GM23338 (cell line): Measurements from ENCODE around the gene HMGCS2. TPM values are rescaled to one million over a fixed set of nuclear protein-coding genes. Genes with fewer than 3 reads are reported as not detected.

ENCODE experiments used
- ATAC-seq: fragments of 200-7000 bp; cut with Tn5 transposase; 3 replicates; pipeline ENCODE4 v1.9.1; 2020
- DNase-seq: peaks from one replicate; pipeline ENCODE4 v3.0.0-alpha.2; 2015; ENCODE audit warnings: low spot score
- H2AFZ ChIP-seq: fragments of 200-600 bp; sonication (generic); 2 replicates; pipeline ENCODE4 v1.8.0; 2016; ENCODE audit warnings: antibody characterized with exemption, mild to moderate bottlenecking, moderate library complexity
- H3F3A ChIP-seq: fragments of 200-600 bp; sonication (generic); replicated peaks from 2 replicates; pipeline ENCODE4 v1.8.0; 2017; ENCODE audit warnings: antibody characterized with exemption, mixed run types, low read depth
- H3K27ac ChIP-seq: fragments of 200-600 bp; sonication (generic); 2 replicates; pipeline ENCODE4 v1.6.1; 2016; ENCODE audit warnings: low read depth
- H3K27me3 ChIP-seq: fragments of 200-600 bp; sonication (generic); 2 replicates; pipeline ENCODE4 v1.8.0; 2016; ENCODE audit warnings: mild to moderate bottlenecking, mixed run types, moderate library complexity; ENCODE audit not compliant: insufficient read depth
- H3K36me3 ChIP-seq: fragments of 200-600 bp; sonication (generic); 2 replicates; pipeline ENCODE4 v1.8.0; 2016; ENCODE audit warnings: mild to moderate bottlenecking; ENCODE audit not compliant: insufficient read depth
- H3K4me1 ChIP-seq: fragments of 200-600 bp; sonication (generic); 2 replicates; pipeline ENCODE4 v1.8.0; 2016; ENCODE audit warnings: mild to moderate bottlenecking, moderate library complexity; ENCODE audit not compliant: insufficient read depth
- H3K4me2 ChIP-seq: fragments of 200-600 bp; sonication (generic); 2 replicates; pipeline ENCODE4 v1.7.1; 2017; ENCODE audit warnings: mixed run types
- H3K4me3 ChIP-seq: fragments of 200-600 bp; sonication (generic); 2 replicates; pipeline ENCODE4 v1.6.1; 2016; ENCODE audit warnings: mixed run types
- H3K79me2 ChIP-seq: fragments of 200-600 bp; sonication (generic); replicated peaks from 2 replicates; pipeline ENCODE4 v1.8.0; 2017; ENCODE audit warnings: mild to moderate bottlenecking; ENCODE audit not compliant: insufficient read depth
- H3K9me2 ChIP-seq: fragments of 200-600 bp; sonication (generic); 2 replicates; pipeline ENCODE4 v1.8.0; 2017; ENCODE audit not compliant: insufficient read depth
- H4K20me1 ChIP-seq: fragments of 200-600 bp; sonication (generic); replicated peaks from 2 replicates; pipeline ENCODE4 v1.8.0; 2017; ENCODE audit warnings: mild to moderate bottlenecking; ENCODE audit not compliant: insufficient read depth
- H3K27ac Mint-ChIP-seq: 2 replicates; pipeline ENCODE4 v1.8.0; 2020; ENCODE audit warnings: inconsistent platforms, mild to moderate bottlenecking, moderate library complexity, mixed read lengths
- H3K27me3 Mint-ChIP-seq: 3 replicates; pipeline ENCODE4 v1.8.0; 2022; ENCODE audit warnings: low read depth, mild to moderate bottlenecking, moderate library complexity, mixed read lengths, inconsistent platforms; ENCODE audit not compliant: insufficient read depth, poor library complexity
- H3K36me3 Mint-ChIP-seq: 3 replicates; pipeline ENCODE4 v1.8.0; 2021; ENCODE audit warnings: low read depth, mild to moderate bottlenecking, inconsistent platforms, moderate library complexity, mixed read lengths
- H3K4me1 Mint-ChIP-seq: 3 replicates; pipeline ENCODE4 v1.8.0; 2020; ENCODE audit warnings: mild to moderate bottlenecking, inconsistent platforms, mixed read lengths
- H3K4me3 Mint-ChIP-seq: 3 replicates; pipeline ENCODE4 v1.8.0; 2021; ENCODE audit warnings: moderate library complexity, mild to moderate bottlenecking, inconsistent platforms, mixed read lengths
- H3K9me3 Mint-ChIP-seq: 3 replicates; pipeline ENCODE4 v1.8.0; 2020; ENCODE audit warnings: moderate library complexity, mild to moderate bottlenecking, inconsistent platforms, mixed read lengths
- CREB1 ChIP-seq: fragments of 250-450 bp; sonication (Bioruptor Pico); IDR thresholded peaks from 2 replicates; pipeline ENCODE4 v1.5.0; 2020; ENCODE audit warnings: low read depth, mild to moderate bottlenecking, moderate library complexity
- CTCF ChIP-seq, 2 experiments: fragments of 200-600 bp in 1 of 2; sonication (generic) in 1 of 2; conservative IDR thresholded peaks; 2 replicates each; pipeline versions ENCODE4 v1.5.1 to v1.6.1; 2016 to 2017; ENCODE audit warnings: antibody characterized with exemption in 2 of 2, low read depth in 2 of 2, mild to moderate bottlenecking in 2 of 2, moderate library complexity in 1 of 2
- ETS1 ChIP-seq: IDR thresholded peaks from 2 replicates; pipeline ENCODE4 v1.6.1; 2016; ENCODE audit warnings: antibody characterized with exemption
- EZH2 ChIP-seq: fragments of 200-600 bp; sonication (generic); IDR thresholded peaks from one replicate; pipeline ENCODE4 v1.8.0; 2017; ENCODE audit warnings: antibody characterized with exemption, mild to moderate bottlenecking, low read depth; ENCODE audit not compliant: unreplicated experiment
- EZH2phosphoT487 ChIP-seq: fragments of 200-600 bp; sonication (generic); IDR thresholded peaks from one replicate; pipeline ENCODE4 v1.8.1; 2018; ENCODE audit warnings: antibody characterized with exemption; ENCODE audit not compliant: unreplicated experiment
- JUNB ChIP-seq: IDR thresholded peaks from one replicate; pipeline ENCODE4 v1.6.1; 2016; ENCODE audit warnings: antibody characterized with exemption; ENCODE audit not compliant: unreplicated experiment
- NANOG ChIP-seq: IDR thresholded peaks from 2 replicates; pipeline ENCODE4 v1.6.1; 2016; ENCODE audit warnings: antibody characterized with exemption, borderline replicate concordance
- POLR2AphosphoS5 ChIP-seq: IDR thresholded peaks from 2 replicates; pipeline ENCODE4 v1.6.1; 2016; ENCODE audit warnings: antibody characterized with exemption, low read depth
- REST ChIP-seq: IDR thresholded peaks from one replicate; pipeline ENCODE4 v1.6.1; 2018; ENCODE audit warnings: antibody characterized with exemption; ENCODE audit not compliant: unreplicated experiment
- STAT1 ChIP-seq: IDR thresholded peaks from one replicate; pipeline ENCODE4 v1.6.1; 2016; ENCODE audit warnings: antibody characterized with exemption; ENCODE audit not compliant: unreplicated experiment
- ZNF114 ChIP-seq: fragments of 250-450 bp; sonication (Bioruptor Pico); IDR thresholded peaks from 2 replicates; pipeline ENCODE4 v1.5.0; 2020; ENCODE audit warnings: mild to moderate bottlenecking, moderate library complexity
- ZNF331 ChIP-seq: fragments of 250-450 bp; sonication (Bioruptor Pico); IDR thresholded peaks from 2 replicates; pipeline ENCODE4 v1.5.0; 2020; ENCODE audit warnings: low read depth, mild to moderate bottlenecking, moderate library complexity
- ZNF462 ChIP-seq: fragments of 250-450 bp; sonication (Bioruptor Pico); IDR thresholded peaks from 2 replicates; pipeline ENCODE4 v1.5.0; 2020; ENCODE audit warnings: mild to moderate bottlenecking, moderate library complexity
- polyA plus RNA-seq: library from polyadenylated mRNA; unstranded; fragments of >200 nt; fragmentation: Nextera tagmentation; extraction: Ambion mirVana; gene quantifications from 2 replicates; pipeline ENCODE4 v1.2.1, GENCODE V29; 2016
- total RNA-seq: library from RNA; depleted of rRNA; stranded (reverse); fragments of >200 nt; shearing (Covaris generic); gene quantifications from 2 replicates; pipeline ENCODE4 v1.2.3, GENCODE V29; 2014

Gene HMGCS2
- total and polyA plus RNA-seq, 2 experiments from 2014 or later = not detected

- H2AFZ ChIP-seq = no peak overlapping the region
- H3K4me2 ChIP-seq = no peak overlapping the region
- no peaks in the 10 kb centered on the region for H3K79me2 ChIP-seq
- DNase-seq (no peak), ATAC-seq (no peak)
- H3K27me3 ChIP-seq = no peaks in the 10 kb centered on the region
- H3K4me3 ChIP-seq = no peak overlapping the region
- no peak for TF ChIP-seq POLR2AphosphoS5
- TF ChIP-seq EZH2 = no peak
- no peak for TF ChIP-seq ETS1
- no peak for TF ChIP-seq JUNB
- no peak for TF ChIP-seq ZNF462 (CRISPR knock-in tag)
- no peak for TF ChIP-seq NANOG
- no peak for TF ChIP-seq ZNF331 (CRISPR knock-in tag)
- no peak for TF ChIP-seq STAT1
- no peak for TF ChIP-seq REST
- no peak for TF ChIP-seq ZNF114 (CRISPR knock-in tag)
- TF ChIP-seq EZH2phosphoT487 = no peak
- TF ChIP-seq CTCF (conservative IDR thresholded peaks at IDR 0.05; ENCODE audit: low read depth in 2 of 2) = no peak
- TF ChIP-seq CREB1 (CRISPR knock-in tag) = no peak
- H3K27ac Mint-ChIP-seq = no peak overlapping the region
- H3K36me3 Mint-ChIP-seq = peaks cover 18% of the 10 kb centered on the region
- no peak overlapping the region for H3K27ac ChIP-seq
- H3K4me1 ChIP-seq = no peaks in the 10 kb centered on the region
- no peak overlapping the region for H3K4me3 Mint-ChIP-seq
- no peaks in the 10 kb centered on the region for H4K20me1 ChIP-seq
- no peaks in the 10 kb centered on the region for H3F3A ChIP-seq
- H3K9me3 Mint-ChIP-seq = peaks cover 31% of the 10 kb centered on the region
- 0 out of 3 replicates have a peak, but pooled peaks cover 3% of the 10 kb centered on the region for H3K4me1 Mint-ChIP-seq
- no peaks in the 10 kb centered on the region for H3K27me3 Mint-ChIP-seq
- H3K9me2 ChIP-seq = no peaks in the 10 kb centered on the region; the same call in 1 of the 2 replicates
- no peaks in the 10 kb centered on the region; the same call in 1 of the 2 replicates for H3K36me3 ChIP-seq
Measured at GRCh38 chr1:119701659-119702058, 67.0 kb downstream of the HMGCS2 start.
